GM21528 (cell line): ENCODE data around the gene MYO7A.

Source experiments
- ATAC-seq: cut with Tn5 transposase; IDR thresholded peaks from one replicate; pipeline ENCODE4 v1.9.1; 2021; ENCODE audit warnings: mild to moderate bottlenecking, moderate library complexity; ENCODE audit not compliant: unreplicated experiment, low FRiP score

The MYO7A gene

DNA sequence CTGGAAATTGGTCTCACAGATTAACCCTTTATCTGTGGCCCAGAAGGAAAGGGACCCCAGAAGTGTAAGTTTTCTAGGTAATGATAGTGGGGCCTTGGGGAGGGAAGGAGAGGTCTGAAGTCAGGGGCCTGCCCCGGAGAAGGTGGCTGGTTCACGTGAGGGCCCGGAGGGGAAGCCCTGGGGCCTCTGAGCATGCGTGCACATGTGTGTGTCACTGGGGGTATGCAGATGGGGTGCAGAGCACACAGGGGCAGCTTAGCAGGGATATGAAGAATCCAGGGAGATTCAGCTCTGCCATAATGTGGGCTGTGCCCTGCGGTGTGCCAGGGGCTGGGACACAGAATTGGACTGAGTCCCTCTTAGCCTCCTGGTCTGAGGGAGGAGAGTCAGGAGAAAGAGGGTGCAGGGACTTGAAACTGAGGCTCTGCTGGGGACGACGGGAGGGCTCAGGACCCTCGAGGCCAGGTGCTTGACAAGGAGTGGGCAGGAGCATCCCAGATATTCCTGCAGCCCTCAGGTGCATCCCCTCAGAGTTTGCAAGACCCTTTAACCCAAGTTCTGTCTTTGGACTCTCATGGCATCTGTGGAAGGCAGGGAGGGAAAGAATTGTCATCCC is 15.5 kb downstream of the MYO7A start:
- no peak for ATAC-seq

DNA sequence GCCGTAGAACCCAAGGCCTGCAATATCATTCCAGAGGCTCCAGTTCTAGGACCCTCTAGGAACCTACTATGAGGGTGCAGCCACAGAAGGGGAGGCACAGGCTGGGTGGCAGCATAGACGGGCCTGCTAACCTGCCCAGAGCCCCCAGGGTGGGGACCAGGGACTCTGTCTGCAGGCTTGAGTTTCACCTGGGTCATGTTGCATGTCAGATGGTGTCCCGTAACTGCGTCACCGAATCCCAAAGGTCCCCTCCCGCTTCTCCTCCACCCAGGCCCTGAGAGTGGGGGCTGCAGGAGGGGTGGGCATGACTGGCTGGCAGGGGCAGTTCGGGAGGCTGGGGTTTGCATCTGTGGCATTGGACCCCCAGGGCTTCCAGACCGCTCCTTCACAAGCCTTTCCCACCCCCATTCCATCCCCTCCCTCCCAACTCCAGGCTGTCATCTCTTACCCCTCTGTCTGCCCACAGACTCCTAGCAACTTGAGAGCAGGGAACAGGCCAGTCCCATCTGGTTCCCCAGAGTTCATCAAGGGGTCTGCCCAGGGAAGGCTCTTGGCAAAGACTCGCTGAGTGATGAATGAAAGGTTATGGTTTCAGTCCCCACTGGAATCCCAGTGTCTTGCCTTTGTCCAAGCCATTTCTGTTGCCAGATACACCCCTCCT is 16.3 kb downstream of the MYO7A start:
- ATAC-seq, result no peak

DNA sequence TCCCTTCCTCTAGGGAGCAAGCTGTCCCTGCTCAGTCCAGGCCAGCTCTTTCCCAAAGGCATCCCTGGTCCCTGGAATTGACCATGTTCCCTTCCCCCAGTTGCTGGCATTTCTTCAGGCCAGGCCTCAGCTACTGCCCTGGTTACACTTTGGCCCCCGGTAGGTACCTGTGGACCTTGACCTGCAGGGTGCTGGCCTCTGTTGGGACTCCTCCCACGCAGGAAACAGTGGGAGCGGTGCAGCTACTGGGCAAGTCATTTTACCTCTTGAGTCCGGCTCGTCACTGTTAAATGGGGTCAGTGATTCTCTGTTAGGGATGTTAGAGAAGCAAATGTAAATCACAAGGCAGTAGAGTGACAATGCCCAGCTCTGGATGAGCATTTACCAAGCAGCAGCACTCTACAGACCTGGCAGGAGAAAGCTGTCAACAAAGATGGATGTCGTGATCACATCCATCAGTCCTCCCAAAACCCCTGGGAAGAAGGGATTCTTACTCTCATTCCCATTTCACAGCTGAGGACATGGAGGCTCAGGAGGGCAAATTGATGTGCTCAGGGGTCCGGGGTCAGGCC is 16.9 kb downstream of the MYO7A start:
- no peak for ATAC-seq

DNA sequence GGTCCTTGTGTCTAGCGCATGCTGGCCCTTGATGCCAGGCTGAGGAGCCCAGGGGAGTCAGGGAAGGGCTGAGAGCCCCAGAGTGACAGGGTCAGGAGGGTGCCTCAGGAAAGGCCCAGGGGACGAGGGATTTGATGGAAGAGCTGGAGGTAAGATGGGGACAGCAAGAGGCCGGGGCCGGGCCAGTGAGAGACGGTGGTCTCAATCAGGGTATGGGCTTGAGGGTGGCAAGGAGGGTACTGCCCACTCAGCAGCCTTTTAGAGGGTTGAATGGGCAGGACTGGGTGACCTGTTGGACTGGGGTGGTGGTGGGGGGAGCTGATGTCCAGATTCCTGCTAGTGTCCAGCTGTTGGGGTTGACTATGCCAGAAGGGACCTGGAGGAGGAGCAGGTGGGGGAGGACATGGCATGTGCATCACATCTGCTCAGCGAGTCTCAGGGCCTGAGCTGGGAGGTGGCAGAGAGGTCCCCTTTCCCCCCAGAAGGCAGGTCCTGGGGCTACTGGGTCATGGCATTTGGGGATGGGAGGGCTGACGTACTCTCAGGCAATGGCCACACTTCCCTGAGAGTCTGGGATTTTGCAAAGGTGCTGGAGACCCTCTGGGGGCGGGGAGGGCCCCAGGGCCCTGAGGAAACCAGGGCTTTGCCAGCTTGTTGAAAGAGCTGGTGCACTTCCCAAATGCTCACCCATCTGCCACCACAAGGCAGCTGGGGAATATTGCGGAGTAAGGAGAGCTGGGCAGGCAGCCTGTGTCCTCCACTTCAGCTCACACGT is 18.4 kb downstream of the MYO7A start:
- ATAC-seq, result no peak

DNA sequence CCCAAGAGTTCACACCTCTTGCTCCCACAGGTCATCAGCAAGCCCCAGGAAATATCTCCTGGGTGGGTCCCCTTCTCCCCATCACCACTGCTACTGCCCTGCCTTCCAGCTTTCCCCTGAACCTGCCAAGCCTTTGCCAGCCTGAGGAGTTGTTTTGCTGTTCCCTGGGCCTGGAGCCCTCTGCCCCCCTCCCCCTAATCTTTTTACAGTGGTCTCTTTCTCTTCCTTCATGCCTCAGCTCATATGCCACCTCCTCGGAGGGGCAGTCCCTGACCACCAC is 18.9 kb downstream of the MYO7A start:
- ATAC-seq, result no peak

DNA sequence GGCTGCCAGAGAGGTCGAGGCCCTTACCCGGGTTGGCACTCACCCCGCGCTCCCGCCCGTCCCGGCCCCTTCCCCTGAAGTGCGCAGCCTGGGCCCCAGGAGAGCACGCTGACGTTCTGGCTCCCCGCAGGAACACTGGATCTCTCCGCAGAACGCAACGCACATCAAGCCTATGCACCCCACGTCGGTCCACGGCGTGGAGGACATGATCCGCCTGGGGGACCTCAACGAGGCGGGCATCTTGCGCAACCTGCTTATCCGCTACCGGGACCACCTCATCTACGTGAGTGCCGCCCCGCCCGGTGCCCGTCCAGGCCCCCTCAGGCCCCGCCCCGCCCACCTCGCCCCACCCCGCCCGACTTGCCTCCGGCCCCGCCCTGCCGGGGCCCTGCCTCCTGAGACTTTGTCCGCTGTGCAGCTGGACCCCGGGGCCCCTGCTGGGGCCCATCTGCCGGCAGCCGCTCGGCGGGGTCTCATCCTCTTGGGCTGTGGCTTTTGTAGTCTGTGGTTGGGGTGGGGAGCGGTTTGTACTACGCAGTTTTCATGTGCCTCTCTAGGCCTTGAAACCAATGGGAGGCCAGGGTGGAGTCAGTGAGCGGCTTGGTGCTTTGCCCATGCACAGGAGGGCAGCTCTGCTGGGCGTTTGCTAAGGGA is 19.7 kb downstream of the MYO7A start:
- no peak for ATAC-seq

DNA sequence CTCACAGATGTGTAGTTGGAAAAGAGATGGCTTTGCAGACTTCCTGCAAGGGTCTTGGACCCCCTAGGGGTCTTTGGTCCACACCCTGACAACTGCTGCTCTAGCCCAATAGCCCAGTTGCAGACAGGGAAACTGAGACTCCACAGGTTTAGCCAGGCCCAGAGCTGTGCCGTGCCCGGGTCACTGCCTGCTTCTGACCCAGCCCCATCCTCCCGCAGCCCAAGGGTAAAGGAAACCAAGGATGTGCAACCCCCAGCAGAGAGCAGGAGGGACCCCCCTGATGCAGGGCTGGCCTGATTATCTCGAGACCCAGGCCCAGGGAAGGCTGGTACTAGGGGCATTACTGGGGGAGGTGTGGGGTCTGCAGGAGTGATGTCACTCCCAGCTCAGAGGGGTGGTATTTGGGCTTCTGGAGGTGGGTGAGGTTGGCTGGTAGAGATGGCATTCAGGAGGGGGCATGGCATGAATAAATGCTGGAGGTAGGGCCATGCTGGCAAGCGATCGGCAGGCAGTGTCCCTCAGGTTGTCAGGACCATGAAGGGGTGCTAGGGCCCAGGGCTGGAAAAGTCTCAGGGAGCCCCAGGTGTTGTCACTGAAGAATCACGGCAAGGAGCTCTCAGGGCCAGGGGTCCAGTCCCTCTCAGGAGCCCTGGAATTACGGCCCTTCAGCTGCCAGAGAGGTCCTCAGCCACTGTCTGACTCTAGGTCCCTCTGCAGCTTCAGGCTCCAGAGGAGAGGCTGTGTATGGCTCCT is 21.1 kb downstream of the MYO7A start:
- ATAC-seq, result no peak

DNA sequence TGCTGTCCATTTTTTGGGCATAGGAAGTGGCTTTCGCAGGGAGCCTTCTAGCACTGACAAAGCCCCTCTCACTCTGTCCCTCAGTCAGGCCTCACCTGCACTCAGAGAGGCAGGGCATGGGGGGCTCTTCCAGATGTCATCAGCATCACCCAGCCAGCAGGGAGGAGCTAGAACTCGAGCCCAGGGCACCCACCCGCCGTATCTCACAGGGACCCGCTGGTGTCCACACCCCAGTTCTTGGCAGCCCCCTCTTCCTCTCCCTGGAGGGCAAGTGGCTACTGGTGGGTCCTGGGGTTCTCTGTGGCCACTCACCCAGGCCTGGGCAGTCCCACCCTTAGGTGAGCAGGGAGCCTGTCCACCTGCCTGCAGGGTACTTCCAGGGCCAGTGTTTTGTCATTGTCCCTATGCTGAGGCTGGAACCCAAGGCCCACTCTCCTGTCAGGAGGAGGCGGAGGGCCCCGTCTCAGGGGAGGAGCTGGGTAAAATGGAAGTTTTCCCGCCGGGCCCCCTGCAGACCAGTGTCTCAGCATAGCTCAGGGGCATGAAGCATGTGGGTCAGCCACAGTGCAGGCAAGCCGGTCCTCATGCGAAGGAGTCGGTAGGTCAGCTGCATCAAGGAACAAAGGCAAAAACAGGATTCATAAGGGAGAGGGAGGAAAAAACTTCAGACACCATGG is 21.8 kb downstream of the MYO7A start:
- ATAC-seq, result no peak

DNA sequence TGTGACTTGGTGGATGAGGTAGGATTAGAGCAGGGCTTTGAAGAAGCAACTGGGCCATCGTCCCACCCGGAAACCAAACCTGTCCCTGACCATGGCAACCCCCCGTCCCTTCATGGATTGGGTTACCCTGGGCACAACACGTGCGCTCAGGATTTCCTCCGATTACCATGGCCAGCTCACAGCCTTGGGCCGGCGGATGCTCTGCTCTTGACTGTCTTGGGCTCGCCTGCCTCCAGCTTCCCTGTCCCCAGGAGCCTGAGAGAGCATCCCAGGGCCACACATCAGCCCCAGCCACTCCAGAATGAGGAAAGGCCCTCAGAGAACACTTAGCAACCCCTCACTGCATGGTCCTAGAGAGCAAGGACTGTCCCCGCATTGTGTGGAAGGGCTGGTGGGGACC is 22.8 kb downstream of the MYO7A start:
- no peak for ATAC-seq

DNA sequence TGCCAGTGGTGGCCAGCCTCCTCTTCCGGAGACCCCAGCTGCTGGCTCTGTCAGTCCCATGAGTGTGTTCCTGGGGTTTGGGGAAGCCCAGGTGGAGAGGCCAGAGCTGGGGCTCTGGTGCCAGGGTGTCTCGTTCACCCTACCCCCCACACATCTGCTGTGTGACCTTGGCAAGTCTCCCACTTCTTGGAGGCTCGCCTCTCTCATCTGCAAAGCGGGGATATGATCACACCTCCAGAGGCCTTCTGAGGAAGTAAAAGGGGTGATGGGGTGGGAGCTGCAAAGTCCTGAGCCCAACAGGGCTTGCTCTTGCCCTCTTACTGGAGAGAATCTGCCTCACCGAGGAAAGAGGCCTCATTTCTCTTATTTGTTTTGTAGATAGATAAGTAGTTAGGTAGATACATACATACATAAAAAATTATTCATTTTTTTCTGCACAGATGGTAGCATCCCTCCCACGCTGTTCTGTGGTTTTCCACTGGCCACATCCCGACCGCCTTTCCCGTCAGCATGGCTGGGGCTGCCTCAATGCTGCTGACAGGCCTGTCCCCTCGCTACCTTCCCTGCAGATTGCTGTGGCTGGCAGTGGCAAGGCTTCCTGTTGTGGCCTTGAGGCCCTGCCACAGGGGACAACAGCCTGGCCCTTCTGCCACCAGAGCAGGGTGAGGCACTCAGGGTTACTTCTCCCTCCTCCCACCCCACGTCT is 23.9 kb downstream of the MYO7A start:
- ATAC-seq, result no peak

DNA sequence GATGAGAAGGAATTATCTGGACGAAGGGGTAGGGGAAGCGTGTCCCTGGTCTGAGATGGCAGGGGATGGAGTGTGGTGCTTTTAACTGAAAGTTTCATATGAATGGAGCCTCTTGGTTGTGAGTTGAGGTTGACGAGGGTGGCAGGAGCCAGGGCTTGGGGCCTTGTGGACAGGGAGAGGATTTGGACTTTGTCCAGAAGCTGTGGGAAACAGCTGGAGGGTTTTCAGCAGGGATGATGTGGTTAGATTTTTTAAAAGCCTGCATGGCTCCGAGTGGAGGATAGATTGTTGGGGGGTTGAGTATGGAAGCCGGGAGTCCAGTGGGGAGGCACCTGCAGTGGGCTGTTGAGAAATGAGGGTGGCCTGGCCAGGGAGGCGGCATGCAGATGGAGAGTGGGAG is 24.8 kb downstream of the MYO7A start:
- ATAC-seq, result no peak

DNA sequence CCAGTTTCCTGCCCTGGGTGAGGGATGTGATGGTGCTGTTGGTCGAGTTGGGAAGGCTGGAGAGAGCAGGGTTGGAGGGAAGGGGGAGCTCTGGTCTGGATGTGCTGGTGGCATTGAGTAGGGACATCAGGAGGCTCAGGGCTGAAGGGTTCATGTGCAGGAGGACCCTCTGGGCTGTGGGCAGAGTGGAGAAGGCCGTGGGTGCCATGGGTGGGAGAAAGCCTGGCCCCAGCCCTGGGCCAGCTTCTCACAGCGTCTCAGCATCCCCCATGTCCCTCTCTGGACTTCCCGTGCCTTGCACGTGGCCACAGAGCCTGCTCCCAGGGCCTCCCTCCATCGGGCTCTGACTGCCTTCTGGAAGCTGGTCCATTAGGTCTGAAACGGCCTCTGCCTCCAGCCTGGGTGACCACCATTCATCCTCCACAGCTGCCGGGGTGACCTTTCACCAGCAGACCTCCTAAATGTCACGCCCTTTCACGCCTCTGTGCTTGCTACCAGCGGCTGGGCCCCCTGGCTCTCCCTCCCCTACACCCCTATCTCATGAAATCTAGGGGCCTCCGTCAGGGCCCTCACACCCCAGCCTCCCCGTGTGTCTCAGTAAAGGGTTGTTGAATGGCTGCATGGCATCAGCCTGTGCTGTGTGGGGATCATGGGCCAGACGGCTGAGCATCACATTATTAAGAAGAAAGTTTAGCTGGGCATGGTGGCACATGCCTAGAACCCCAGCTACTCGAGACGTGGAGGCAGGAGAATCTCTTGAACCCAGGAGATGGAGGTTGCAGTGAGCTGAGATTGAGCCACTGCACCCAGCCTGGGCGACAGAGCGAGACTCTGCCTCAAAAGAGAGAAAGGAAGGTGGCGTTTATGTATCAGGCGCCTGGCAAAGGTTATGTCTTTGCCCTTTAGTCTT is 25.5 kb downstream of the MYO7A start:
- no peak for ATAC-seq

DNA sequence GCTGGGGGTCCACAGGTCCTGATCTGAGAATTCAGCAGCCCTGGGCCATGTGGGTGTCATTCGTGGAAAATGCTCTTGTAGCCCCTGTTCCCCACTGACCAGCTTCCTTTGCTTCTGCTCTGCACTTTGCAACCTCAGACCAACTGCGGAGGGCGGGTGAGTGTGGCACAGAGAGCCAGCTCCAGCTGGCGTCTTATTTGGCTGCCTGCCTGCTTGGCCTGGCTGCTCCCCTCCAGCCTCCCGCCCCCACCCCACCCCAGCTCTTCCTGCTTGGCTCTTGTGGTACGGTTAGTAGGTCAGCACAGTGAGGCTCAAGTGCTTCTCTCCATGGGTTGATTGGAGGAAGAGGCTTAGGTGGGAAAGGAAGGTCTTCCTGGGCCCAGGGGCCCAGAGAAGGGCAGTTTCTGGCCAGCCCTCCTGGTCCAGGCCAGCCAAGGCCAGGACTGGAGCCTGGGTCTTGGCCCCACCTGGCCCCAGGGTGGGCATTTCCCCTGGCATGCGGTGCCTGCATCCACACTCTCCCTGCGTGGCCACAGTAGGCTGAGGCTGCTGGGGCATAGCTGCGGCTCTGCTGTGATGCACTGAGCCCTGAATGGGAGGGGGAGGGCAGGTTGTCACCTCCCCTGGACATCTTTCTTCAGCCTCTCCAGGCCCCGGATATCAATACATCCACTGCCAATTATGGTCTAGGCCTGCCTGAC is 26.5 kb downstream of the MYO7A start:
- no peak for ATAC-seq

DNA sequence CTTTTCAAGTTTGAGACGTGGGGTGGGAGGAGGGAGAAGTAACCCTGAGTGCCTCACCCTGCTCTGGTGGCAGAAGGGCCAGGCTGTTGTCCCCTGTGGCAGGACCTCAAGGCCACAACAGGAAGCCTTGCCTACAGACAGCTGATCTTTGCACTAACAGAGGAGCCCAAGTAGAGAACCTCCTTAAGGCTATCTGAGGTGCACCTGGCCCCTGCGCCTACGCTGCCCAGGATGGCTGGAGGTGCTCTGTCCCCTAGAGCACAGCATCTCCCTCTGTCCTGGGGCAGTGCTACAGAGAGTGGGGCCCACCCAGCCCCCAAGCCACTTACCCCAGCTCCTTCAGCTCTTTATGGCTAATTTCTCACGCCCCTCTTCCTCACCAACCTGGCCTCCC is 27.0 kb downstream of the MYO7A start:
- no peak for ATAC-seq

DNA sequence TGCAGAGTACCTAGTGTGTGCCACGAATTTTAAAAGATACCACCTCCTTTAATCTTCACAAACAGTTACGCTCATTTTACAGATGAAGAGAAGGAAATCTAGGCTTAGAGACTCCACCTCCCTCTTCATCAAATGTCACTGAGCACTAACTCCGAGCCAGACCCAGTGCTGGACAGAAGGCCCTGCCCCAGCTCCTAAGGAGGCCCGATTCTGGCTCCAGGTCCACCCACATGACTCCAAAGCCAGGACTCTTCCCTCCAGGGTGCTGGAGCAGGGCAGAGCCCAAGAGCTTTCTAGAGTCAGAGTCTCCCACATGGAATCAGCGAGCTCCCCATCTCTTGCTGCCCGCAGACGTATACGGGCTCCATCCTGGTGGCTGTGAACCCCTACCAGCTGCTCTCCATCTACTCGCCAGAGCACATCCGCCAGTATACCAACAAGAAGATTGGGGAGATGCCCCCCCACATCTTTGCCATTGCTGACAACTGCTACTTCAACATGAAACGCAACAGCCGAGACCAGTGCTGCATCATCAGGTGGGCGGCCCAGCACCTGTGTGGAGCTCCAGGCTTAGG is 27.6 kb downstream of the MYO7A start:
- no peak for ATAC-seq

DNA sequence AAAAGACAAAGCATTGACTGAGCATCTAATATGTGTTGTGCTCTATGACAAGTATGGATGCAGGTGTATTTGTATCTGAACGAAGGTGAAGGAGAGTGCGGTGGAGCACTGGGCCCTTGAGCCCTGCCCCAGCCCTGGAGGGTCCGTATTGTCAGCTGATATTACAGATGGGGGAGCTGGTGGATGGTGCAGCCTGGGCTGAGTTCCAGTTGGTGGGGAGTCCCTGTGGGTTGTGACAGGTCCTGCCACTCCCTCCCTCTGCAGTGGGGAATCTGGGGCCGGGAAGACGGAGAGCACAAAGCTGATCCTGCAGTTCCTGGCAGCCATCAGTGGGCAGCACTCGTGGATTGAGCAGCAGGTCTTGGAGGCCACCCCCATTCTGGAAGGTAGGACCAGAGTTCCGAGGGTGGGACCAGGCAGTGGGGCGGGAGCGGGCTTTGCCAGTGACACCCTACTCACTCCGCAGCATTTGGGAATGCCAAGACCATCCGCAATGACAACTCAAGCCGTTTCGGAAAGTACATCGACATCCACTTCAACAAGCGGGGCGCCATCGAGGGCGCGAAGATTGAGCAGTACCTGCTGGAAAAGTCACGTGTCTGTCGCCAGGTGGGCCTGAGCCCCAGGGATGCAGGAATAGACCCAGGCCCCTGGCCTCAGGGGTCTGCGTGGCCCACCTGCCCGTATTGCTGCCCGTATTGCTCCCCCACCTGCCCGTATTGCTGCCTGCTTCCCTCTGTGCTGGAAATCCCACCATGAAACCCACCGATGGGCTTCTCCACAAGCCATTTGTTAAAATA is 28.6 kb downstream of the MYO7A start:
- ATAC-seq, result no peak
